ENCODE data around the gene LMAN2. TPM values are rescaled to one million over a fixed set of nuclear protein-coding genes. Genes with fewer than 3 reads are reported as not detected.

The LMAN2 gene
- total and polyA plus RNA-seq, 10 donors: 50.1 to 211 (median 98.1) TPM

DNA sequence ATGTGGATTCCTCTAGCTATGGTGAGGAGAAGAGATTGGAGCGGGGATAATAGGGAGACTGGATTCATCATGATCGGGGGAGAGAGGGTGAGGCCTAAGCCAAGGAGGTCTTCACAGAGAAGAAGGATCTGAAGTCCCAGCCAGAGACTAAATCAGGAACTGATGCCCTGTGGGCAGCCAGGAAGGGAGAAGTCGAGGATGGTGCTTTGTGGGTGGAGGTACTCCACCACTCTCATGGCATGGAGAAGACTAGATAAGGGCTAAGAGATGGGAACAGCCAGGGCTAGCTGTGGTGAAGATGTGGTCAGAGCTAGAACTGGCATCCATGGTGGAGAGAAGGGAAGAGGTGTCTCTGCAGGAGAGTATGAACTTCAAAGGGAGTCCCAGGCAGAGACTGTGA lies 3.2 kb upstream of the LMAN2 start:
- intact Hi-C loops (cut with DNase I; ENCODE audit: low total_unique reads): no loop called here
- H3K4me1 ChIP-seq: peaks cover 40 to 96% (median 64%) of the 10 kb centered on the region in 6 donors

DNA sequence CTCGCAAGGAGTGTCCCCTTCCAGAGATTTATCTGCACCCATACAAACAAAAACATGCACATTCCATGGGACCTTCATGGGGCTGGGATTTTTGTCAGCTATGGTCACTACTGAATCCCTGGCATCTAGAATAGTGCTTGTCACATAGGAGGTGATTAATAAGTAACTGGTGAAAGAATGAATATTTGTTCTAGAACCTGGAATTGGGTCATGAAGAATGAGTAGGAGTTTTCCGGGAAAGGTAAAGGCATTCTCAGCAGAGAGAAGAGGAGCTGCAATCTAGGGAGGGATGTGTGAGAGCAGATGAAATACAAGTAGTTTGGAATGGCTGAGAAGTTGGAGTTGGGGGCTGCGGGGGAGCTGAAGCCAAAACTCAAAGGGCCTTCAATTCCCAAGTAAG lies 2.8 kb upstream of the LMAN2 start:
- TF ChIP-seq, protein P1, sequence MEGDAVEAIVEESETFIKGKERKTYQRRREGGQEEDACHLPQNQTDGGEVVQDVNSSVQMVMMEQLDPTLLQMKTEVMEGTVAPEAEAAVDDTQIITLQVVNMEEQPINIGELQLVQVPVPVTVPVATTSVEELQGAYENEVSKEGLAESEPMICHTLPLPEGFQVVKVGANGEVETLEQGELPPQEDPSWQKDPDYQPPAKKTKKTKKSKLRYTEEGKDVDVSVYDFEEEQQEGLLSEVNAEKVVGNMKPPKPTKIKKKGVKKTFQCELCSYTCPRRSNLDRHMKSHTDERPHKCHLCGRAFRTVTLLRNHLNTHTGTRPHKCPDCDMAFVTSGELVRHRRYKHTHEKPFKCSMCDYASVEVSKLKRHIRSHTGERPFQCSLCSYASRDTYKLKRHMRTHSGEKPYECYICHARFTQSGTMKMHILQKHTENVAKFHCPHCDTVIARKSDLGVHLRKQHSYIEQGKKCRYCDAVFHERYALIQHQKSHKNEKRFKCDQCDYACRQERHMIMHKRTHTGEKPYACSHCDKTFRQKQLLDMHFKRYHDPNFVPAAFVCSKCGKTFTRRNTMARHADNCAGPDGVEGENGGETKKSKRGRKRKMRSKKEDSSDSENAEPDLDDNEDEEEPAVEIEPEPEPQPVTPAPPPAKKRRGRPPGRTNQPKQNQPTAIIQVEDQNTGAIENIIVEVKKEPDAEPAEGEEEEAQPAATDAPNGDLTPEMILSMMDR (IDR thresholded peaks at IDR 0.05 in 8 of 11, conservative IDR thresholded peaks at IDR 0.05 in 3 of 11): no peak
- TF ChIP-seq POLR2A (IDR thresholded peaks at IDR 0.05) (no peak), POLR2AphosphoS5 (IDR thresholded peaks at IDR 0.05) (no peak)
- intact Hi-C loops (cut with DNase I; ENCODE audit: low total_unique reads): no loop called here
- H3K27ac ChIP-seq: peak overlapping the region in 1 of 8 donors; percentile 43
- H3K4me1 ChIP-seq: peaks cover 40 to 96% (median 64%) of the 10 kb centered on the region in 6 donors
- H3K36me3 ChIP-seq: peaks cover 0 to 11% (median 6%) of the 10 kb centered on the region in 6 donors
- H3K4me3 ChIP-seq: no peak overlapping the region
- DNase-seq: no peak
- peaks cover 0 to 5% (median 0%) of the 10 kb centered on the region in 8 donors for H3K9me3 ChIP-seq
- no peaks in the 10 kb centered on the region for H3K27me3 ChIP-seq (replicated peaks in 1 of 7)
- 90 to 96% (median 93%) methylated on average over 3 of the region's 3 CpGs for WGBS, 5 donors

More for the DNA sequence above, 3.2 kb upstream of the LMAN2 start:
- H3K27ac ChIP-seq: peak overlapping the region in 1 of 8 donors; percentile 43
- no peak overlapping the region for H3K4me3 ChIP-seq
- peaks cover 0 to 5% (median 0%) of the 10 kb centered on the region in 8 donors for H3K9me3 ChIP-seq
- peaks cover 0 to 7% (median 2%) of the 10 kb centered on the region in 6 donors for H3K36me3 ChIP-seq
- no peak for TF ChIP-seq POLR2A (IDR thresholded peaks at IDR 0.05)
- no peak for TF ChIP-seq POLR2AphosphoS5 (IDR thresholded peaks at IDR 0.05)
- TF ChIP-seq, protein P1 (IDR thresholded peaks at IDR 0.05 in 8 of 11, conservative IDR thresholded peaks at IDR 0.05 in 3 of 11): no peak
- H3K27me3 ChIP-seq (replicated peaks in 1 of 7): no peaks in the 10 kb centered on the region
- no peak for DNase-seq
- 64 to 78% (median 72%) methylated on average over 3 of the region's 3 CpGs for WGBS, 5 donors

DNA sequence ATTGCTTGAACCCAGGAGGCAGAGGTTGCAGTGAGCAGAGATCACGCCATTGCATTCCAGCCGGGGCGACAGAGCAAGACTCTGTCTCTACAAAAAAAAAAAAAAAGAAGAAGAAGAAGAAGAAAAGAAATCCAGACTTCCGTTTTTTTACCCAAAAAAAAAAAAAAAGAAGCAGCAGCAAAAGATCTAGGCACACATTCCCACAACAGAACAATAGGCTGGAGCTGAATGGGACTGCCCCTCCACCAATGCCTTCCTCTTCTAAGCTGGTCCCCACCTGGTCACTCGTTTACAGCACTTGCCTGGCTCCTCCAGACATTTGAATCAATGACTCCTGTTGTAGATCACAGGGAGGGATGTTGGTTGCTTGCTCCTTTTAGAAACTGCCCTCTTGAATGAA lies 1.6 kb upstream of the LMAN2 start:
- peaks cover 0 to 5% (median 0%) of the 10 kb centered on the region in 8 donors for H3K9me3 ChIP-seq
- H3K4me1 ChIP-seq: peaks cover 40 to 96% (median 63%) of the 10 kb centered on the region in 6 donors
- intact Hi-C loops (cut with DNase I; ENCODE audit: low total_unique reads): no loop called here
- H3K27me3 ChIP-seq (replicated peaks in 1 of 7): no peaks in the 10 kb centered on the region
- 41 to 75% (median 59%) methylated on average over 5 of the region's 5 CpGs for WGBS, 5 donors
- TF ChIP-seq, protein P1 (IDR thresholded peaks at IDR 0.05 in 8 of 11, conservative IDR thresholded peaks at IDR 0.05 in 3 of 11): no peak
- no peak for TF ChIP-seq POLR2A (IDR thresholded peaks at IDR 0.05)
- no peak for TF ChIP-seq POLR2AphosphoS5 (IDR thresholded peaks at IDR 0.05)
- H3K36me3 ChIP-seq: peaks cover 0 to 23% (median 10%) of the 10 kb centered on the region in 6 donors
- H3K4me3 ChIP-seq: no peak overlapping the region
- peak; percentile 3 for DNase-seq
- peak overlapping the region in 2 of 8 donors; percentile 25 to 92 for H3K27ac ChIP-seq

DNA sequence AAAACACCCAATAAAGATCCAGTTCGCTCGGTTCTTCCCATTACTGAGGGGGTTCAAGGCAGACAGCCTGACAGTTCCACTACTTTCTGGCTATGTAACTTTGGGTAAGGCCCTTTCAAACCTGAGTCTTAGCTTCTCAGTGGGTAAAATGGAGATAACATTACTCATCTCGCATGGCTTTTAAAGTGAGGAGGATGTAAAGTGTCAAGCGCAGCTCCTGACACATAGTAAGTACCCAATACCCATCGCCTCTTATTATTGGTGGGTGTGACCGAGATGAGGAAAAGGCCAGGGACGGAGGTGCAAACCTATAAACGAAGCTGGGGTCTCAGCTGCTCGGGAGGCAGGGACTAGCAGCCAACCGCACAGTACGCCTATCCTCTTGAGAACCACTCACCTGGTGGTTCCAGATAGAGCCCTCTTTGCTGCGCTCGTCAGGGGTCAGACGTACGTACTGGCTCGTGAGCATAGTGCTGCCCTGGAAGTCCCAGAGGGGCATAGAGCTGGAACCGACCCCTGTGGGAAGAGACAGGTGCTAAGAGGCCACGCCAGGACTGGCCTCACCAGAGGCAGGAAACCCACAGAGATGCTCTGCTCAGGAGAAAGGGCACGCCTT lies 584 bp downstream of the LMAN2 start:
- peak overlapping the region; percentile 91 to 97 (median 95) for H3K27ac ChIP-seq
- H3K9me3 ChIP-seq: peaks cover 0 to 5% (median 0%) of the 10 kb centered on the region in 8 donors
- TF ChIP-seq POLR2A (IDR thresholded peaks at IDR 0.05) (no peak), POLR2AphosphoS5 (IDR thresholded peaks at IDR 0.05) (no peak)
- TF ChIP-seq, protein P1 (IDR thresholded peaks at IDR 0.05 in 8 of 11, conservative IDR thresholded peaks at IDR 0.05 in 3 of 11): no peak
- intact Hi-C loops (cut with DNase I; ENCODE audit: low total_unique reads): no loop called here
- H3K4me1 ChIP-seq: peaks cover 33 to 96% (median 62%) of the 10 kb centered on the region in 6 donors
- H3K36me3 ChIP-seq: peaks cover 0 to 45% (median 23%) of the 10 kb centered on the region in 6 donors
- H3K4me3 ChIP-seq: peak overlapping the region; percentile 83 to 100 (median 94)
- H3K27me3 ChIP-seq (replicated peaks in 1 of 7): no peaks in the 10 kb centered on the region
- 12 to 17% (median 16%) methylated on average over 19 of the region's 19 CpGs for WGBS, 5 donors
- DNase-seq: no peak
